Measurements from ENCODE around the gene WDR43.

GRCh38 chr2:28960401-28960800 is 65.9 kb downstream of the WDR43 start:
- TF ChIP-seq POLR2A (IDR thresholded peaks at IDR 0.05; ENCODE audit: low read depth) (no peak), CTCF (IDR thresholded peaks at IDR 0.05) (no peak)
